Spleen (tissue), 7 donors: ENCODE measurements around the gene ITM2C.

Experiments used
- CTCF ChIP-seq, 11 experiments: fragments of 200-600 bp in 7 of 11; fragments of 450-650 bp in 4 of 11; sonication (generic) in 4 of 11; IDR thresholded peaks in 8 of 11; conservative IDR thresholded peaks in 3 of 11; 1 replicate in 7 of 11; 2 replicates in 4 of 11; pipeline versions ENCODE4 v1.4.0 to v1.8.0; 2016 to 2021; ENCODE audit warnings: antibody characterized with exemption in 11 of 11, inconsistent platforms in 4 of 11, mild to moderate bottlenecking in 1 of 11
- POLR2A ChIP-seq, 3 donors: fragments of 450-650 bp; IDR thresholded peaks; one replicate each; pipeline ENCODE4 v1.5.1; 2017; ENCODE audit warnings: antibody characterized with exemption in 3 of 3, mild to moderate bottlenecking in 1 of 3
- POLR2AphosphoS5 ChIP-seq, 3 donors: sonication (generic); formaldehyde crosslinking; IDR thresholded peaks; one replicate each; pipeline ENCODE4 v1.5.1; 2017; ENCODE audit warnings: antibody characterized with exemption in 3 of 3
- donor health status: DM: no; HTN: no; CAD: no; lungs with moderate emphysema.
- donor health status: DM: no; HTN: no; CAD: no.
- donor health status: DM: no; HTN: no; CAD: no.

- TF ChIP-seq CTCF (IDR thresholded peaks at IDR 0.05 in 8 of 11, conservative IDR thresholded peaks at IDR 0.05 in 3 of 11) (peak; percentile 64 to 95 (median 90)), POLR2A (IDR thresholded peaks at IDR 0.05) (no peak), POLR2AphosphoS5 (IDR thresholded peaks at IDR 0.05) (peak in 2 of 3 donors; percentile 30 to 42)
These were observed 16.8 kb upstream of the ITM2C start for GRCh38 chr2:230847883-230848388.
